H1 (cell line): ENCODE data around the gene ELP4. TPM values are rescaled to one million over a fixed set of nuclear protein-coding genes. Genes with fewer than 3 reads are reported as not detected.

Experiments used
- CTCF ChIA-PET: fragments of 300-600 bp; sonication (Branson Sonifier 250); formaldehyde crosslinking; loops from one replicate; lab custom pipeline; 2021; ENCODE audit not compliant: partially characterized antibody; lab: Charles Lee
- POLR2A ChIA-PET: fragments of 300-600 bp; sonication (Branson Sonifier 250); formaldehyde crosslinking; loops from one replicate; lab custom pipeline; 2021; ENCODE audit warnings: inconsistent platforms; ENCODE audit not compliant: partially characterized antibody; lab: Charles Lee
- DNase-seq, 2 experiments: peaks; one replicate each; pipeline versions ENCODE4 v3.0.0 to v3.0.0-alpha.2; 2010 to 2022; ENCODE audit warnings: low spot score in 2 of 2, low read depth in 1 of 2, mixed read lengths in 1 of 2
- FAIRE-seq: peaks from 2 replicates; lab custom pipeline; 2011; peaks lifted over from hg19 to GRCh38; lab: Jason Lieb, UNC
- H2AFZ ChIP-seq: 2 replicates; pipeline ENCODE4 v1.8.1; 2012; ENCODE audit warnings: low read length, inconsistent platforms
- H2AK5ac ChIP-seq: 2 replicates; pipeline ENCODE4 v1.6.1; 2013; ENCODE audit warnings: low read depth, low read length
- H2BK120ac ChIP-seq: replicated peaks from 2 replicates; pipeline ENCODE3; 2013; ENCODE audit warnings: low read depth, low read length, inconsistent platforms
- H2BK12ac ChIP-seq: 2 replicates; pipeline ENCODE4 v1.6.1; 2013; ENCODE audit warnings: low read depth, low read length
- H2BK15ac ChIP-seq: 2 replicates; pipeline ENCODE4 v1.6.1; 2013; ENCODE audit warnings: low read length
- H2BK20ac ChIP-seq: 2 replicates; pipeline ENCODE4 v1.6.1; 2013; ENCODE audit warnings: low read length
- H2BK5ac ChIP-seq: 2 replicates; pipeline ENCODE4 v1.6.1; 2013; ENCODE audit warnings: low read depth, low read length
- H3K14ac ChIP-seq: 2 replicates; pipeline ENCODE4 v1.6.1; 2013; ENCODE audit warnings: inconsistent platforms; ENCODE audit not compliant: insufficient read length
- H3K18ac ChIP-seq: 2 replicates; pipeline ENCODE4 v1.6.1; 2013; ENCODE audit warnings: low read length; ENCODE audit errors: extremely low read depth
- H3K23ac ChIP-seq: 2 replicates; pipeline ENCODE4 v1.6.1; 2013; ENCODE audit warnings: inconsistent platforms; ENCODE audit not compliant: insufficient read length
- H3K23me2 ChIP-seq: 2 replicates; pipeline ENCODE4 v1.6.1; 2013; ENCODE audit warnings: low read depth, low read length
- H3K27ac ChIP-seq: 2 replicates; pipeline ENCODE4 v1.6.1; 2011; ENCODE audit warnings: low read depth, low read length, inconsistent platforms
- H3K27me3 ChIP-seq, 4 experiments: replicated peaks in 1 of 4; 1 replicate in 1 of 4; 2 replicates in 3 of 4; pipeline versions ENCODE4 v1.6.1 to v1.8.1; 2011 to 2013; ENCODE audit warnings: low read length in 3 of 4, mild to moderate bottlenecking in 3 of 4, inconsistent platforms in 2 of 4, mixed read lengths in 2 of 4, moderate library complexity in 1 of 4; ENCODE audit not compliant: control insufficient read depth in 3 of 4, insufficient read depth in 3 of 4; ENCODE audit errors: extremely low read depth in 1 of 4
- H3K36me3 ChIP-seq, 4 experiments: 2 replicates each; pipeline versions ENCODE4 v1.6.1 to v1.8.1; 2011 to 2013; ENCODE audit warnings: mild to moderate bottlenecking in 4 of 4, low read length in 3 of 4, moderate library complexity in 2 of 4, control low read depth in 1 of 4, inconsistent platforms in 1 of 4; ENCODE audit not compliant: insufficient read depth in 4 of 4, control insufficient read depth in 2 of 4
- H3K4ac ChIP-seq: replicated peaks from 2 replicates; pipeline ENCODE3; 2013; ENCODE audit warnings: low read length, low read depth, mixed read lengths, inconsistent platforms; ENCODE audit not compliant: insufficient read length
- H3K4me1 ChIP-seq, 4 experiments: replicated peaks in 1 of 4; 1 replicate in 1 of 4; 2 replicates in 3 of 4; pipeline versions ENCODE4 v1.6.1 to v1.8.1; 2011 to 2013; ENCODE audit warnings: low read length in 3 of 4, inconsistent platforms in 2 of 4, mixed read lengths in 1 of 4; ENCODE audit not compliant: insufficient read depth in 4 of 4, control insufficient read depth in 3 of 4
- H3K4me2 ChIP-seq, 2 experiments: 2 replicates each; pipeline versions ENCODE4 v1.6.1 to v1.8.1; 2011 to 2013; ENCODE audit warnings: low read depth in 2 of 2, low read length in 2 of 2, control low read depth in 1 of 2, inconsistent platforms in 1 of 2, mild to moderate bottlenecking in 1 of 2; ENCODE audit not compliant: insufficient read depth in 1 of 2
- H3K4me3 ChIP-seq, 4 experiments: fragments of 200-600, 300-600 bp in 1 of 4; sonication (generic), shearing (Covaris generic), sonication (Bioruptor Twin) in 1 of 4; 2 replicates each; pipeline versions ENCODE4 v1.5.1 to v1.8.1; 2011 to 2016; ENCODE audit warnings: low read length in 4 of 4, low read depth in 3 of 4, control low read depth in 2 of 4, inconsistent platforms in 2 of 4, mild to moderate bottlenecking in 2 of 4, mixed read lengths in 1 of 4, moderate library complexity in 1 of 4; ENCODE audit not compliant: insufficient read depth in 2 of 4; ENCODE audit errors: extremely low read depth in 1 of 4
- H3K56ac ChIP-seq: replicated peaks from 2 replicates; pipeline ENCODE3; 2013; ENCODE audit warnings: low read depth, mild to moderate bottlenecking, mixed read lengths, low read length, inconsistent platforms; ENCODE audit not compliant: insufficient read length
- H3K79me1 ChIP-seq: 2 replicates; pipeline ENCODE4 v1.6.1; 2013; ENCODE audit warnings: low read depth, low read length, control low read depth
- H3K79me2 ChIP-seq, 2 experiments: 2 replicates each; pipeline versions ENCODE4 v1.6.1 to v1.8.1; 2012 to 2013; ENCODE audit warnings: low read length in 2 of 2, mild to moderate bottlenecking in 2 of 2, inconsistent platforms in 1 of 2; ENCODE audit not compliant: insufficient read depth in 2 of 2, control insufficient read depth in 1 of 2
- H3K9ac ChIP-seq, 4 experiments: replicated peaks in 1 of 4; 1 replicate in 1 of 4; 2 replicates in 3 of 4; pipeline versions ENCODE4 v1.6.1 to v1.8.1; 2011 to 2013; ENCODE audit warnings: low read depth in 3 of 4, low read length in 3 of 4, control low read depth in 2 of 4, mild to moderate bottlenecking in 2 of 4, moderate library complexity in 2 of 4, inconsistent platforms in 1 of 4; ENCODE audit errors: extremely low read depth in 1 of 4
- H3K9me3 ChIP-seq, 2 experiments: 2 replicates each; pipeline versions ENCODE4 v1.6.1 to v1.8.1; 2012 to 2013; ENCODE audit warnings: mild to moderate bottlenecking in 2 of 2, moderate library complexity in 2 of 2, control low read depth in 1 of 2, inconsistent platforms in 1 of 2, low read depth in 1 of 2, low read length in 1 of 2, mixed read lengths in 1 of 2; ENCODE audit not compliant: insufficient read depth in 2 of 2
- H4K20me1 ChIP-seq, 2 experiments: replicated peaks in 1 of 2; 2 replicates each; pipeline versions ENCODE3 to v1.8.1; 2011 to 2013; ENCODE audit warnings: inconsistent platforms in 2 of 2, low read length in 2 of 2, mild to moderate bottlenecking in 1 of 2; ENCODE audit not compliant: insufficient read depth in 2 of 2, control insufficient read depth in 1 of 2
- H4K5ac ChIP-seq: 2 replicates; pipeline ENCODE4 v1.6.1; 2013; ENCODE audit warnings: low read length, low read depth, mixed read lengths, inconsistent platforms; ENCODE audit not compliant: insufficient read length
- H4K8ac ChIP-seq: 2 replicates; pipeline ENCODE4 v1.8.0; 2013; ENCODE audit warnings: mild to moderate bottlenecking, moderate library complexity, low read length, inconsistent platforms; ENCODE audit not compliant: insufficient read depth; ENCODE audit errors: extremely low read depth
- H4K91ac ChIP-seq: replicated peaks from 2 replicates; pipeline ENCODE3; 2013; ENCODE audit warnings: low read length, mixed read lengths, inconsistent platforms; ENCODE audit not compliant: insufficient read length
- E2F6 ChIP-seq: IDR thresholded peaks from 2 replicates; pipeline ENCODE4 v1.6.1; 2012; ENCODE audit warnings: inconsistent platforms
- EZH2 ChIP-seq: fragments of 200-600 bp; sonication (generic); IDR thresholded peaks from 2 replicates; pipeline ENCODE4 v1.7.1; 2012; ENCODE audit warnings: low read depth, mild to moderate bottlenecking, moderate library complexity, low read length, inconsistent platforms; ENCODE audit not compliant: severe bottlenecking
- POLR2AphosphoS5 ChIP-seq: IDR thresholded peaks from 2 replicates; pipeline ENCODE4 v1.6.1; 2011; ENCODE audit warnings: low read depth, low read length
- SIN3A ChIP-seq, 2 experiments: IDR thresholded peaks in 1 of 2; conservative IDR thresholded peaks in 1 of 2; 2 replicates each; pipeline ENCODE4 v1.6.1; 2011 to 2012; ENCODE audit warnings: low read length in 2 of 2, improper control_type of control experiment in 1 of 2, low read depth in 1 of 2, mild to moderate bottlenecking in 1 of 2
- SUZ12 ChIP-seq: fragments of 200-600 bp; sonication (generic); IDR thresholded peaks from 2 replicates; pipeline ENCODE4 v1.6.1; 2012; ENCODE audit warnings: mild to moderate bottlenecking, inconsistent platforms, low read length, moderate library complexity, mixed read lengths
- WGBS, 2 experiments: shearing (Covaris generic) in 1 of 2; methylation state at CpG; one replicate each; pipeline versions ENCODE4 v1.1.6 to v1.1.7; 2013 to 2015; ENCODE audit warnings: low lambda C conversion rate in 2 of 2, mixed read lengths in 2 of 2, inconsistent platforms in 1 of 2, low coverage in 1 of 2, missing lambda C conversion rate in 1 of 2; ENCODE audit not compliant: insufficient replicate concordance in 2 of 2, insufficient coverage in 1 of 2, insufficient read length in 1 of 2; ENCODE audit errors: extremely low coverage in 1 of 2, missing lambda C conversion rate in 1 of 2; 5-methylcytosine and 5-hydroxymethylcytosine counted together
- polyA plus RNA-seq, 7 experiments: library from polyadenylated mRNA; depleted of rRNA in 3 of 7; stranded (reverse) in 5 of 7; unstranded in 2 of 7; fragments of >200 nt in 5 of 7; fragments of 200-250 nt in 2 of 7; gene quantifications; 1 replicate in 5 of 7; 2 replicates in 1 of 7; 4 replicates in 1 of 7; pipeline versions ENCODE4 v1.2.1 to v1.2.3, GENCODE V29; 2011 to 2013; ENCODE audit warnings: missing spikeins in 2 of 7, mixed read lengths in 2 of 7
- total RNA-seq: library from RNA; stranded (reverse); fragmentation: NEBNext Ultra II Directional; extraction: Animal tissue kit (Norgen Biotek cat#: 25700); gene quantifications from 2 replicates; pipeline ENCODE4 v1.2.1, GENCODE V29; 2021

The ELP4 gene
- total and polyA plus RNA-seq, 2 of the 8 experiments (the other 6 are each of a cell fraction or from before 2014, with no cell fraction given), result 14.0 to 18.6 TPM

GRCh38 chr11:31818874-31819331, 309.3 kb downstream of the ELP4 start:
- 1% methylated on average over 18 of the region's 26 CpGs; no CpG with 5 or more reads in 1 of the 2 experiments for WGBS, 2 experiments
- Histone ChIP-seq H2BK20ac (no peak overlapping the region), H3K14ac (no peak overlapping the region), H2AK5ac (no peak overlapping the region), H3K23ac (no peak overlapping the region), H4K20me1 (peaks cover 0 to 17% of the 10 kb centered on the region in 2 experiments), H3K4me3 (peak overlapping the region in 1 of 4 experiments; percentile 62; a peak in 3 of 8 replicates), H3K79me1 (no peaks in the 10 kb centered on the region), H2BK15ac (no peak overlapping the region), H3K4ac (no peak overlapping the region), H3K4me2 (peak overlapping the region; percentile 74 to 82), H3K36me3 (no peaks in the 10 kb centered on the region; a peak in 1 of 8 replicates), H3K4me1 (peaks cover 9 to 71% (median 48%) of the 10 kb centered on the region in 4 experiments), H4K91ac (no peak overlapping the region), H4K5ac (no peak overlapping the region), H3K23me2 (peaks cover 14% of the 10 kb centered on the region; the same call in 1 of the 2 replicates), H3K27ac (no peak overlapping the region), H3K9ac (no peak overlapping the region), H2AFZ (no peak overlapping the region), H3K79me2 (no peaks in the 10 kb centered on the region), H4K8ac (no peak overlapping the region), H2BK12ac (no peak overlapping the region), H3K9me3 (no peaks in the 10 kb centered on the region), H3K56ac (no peak overlapping the region), H2BK120ac (no peak overlapping the region), H2BK5ac (no peak overlapping the region), H3K27me3 (peaks cover 68 to 100% (median 96%) of the 10 kb centered on the region in 4 experiments), H3K18ac (no peak overlapping the region)
- peak in 1 of 2 experiments; percentile 74 for DNase-seq
- TF ChIP-seq E2F6, result peak; percentile 44; the same call in 1 of the 2 replicates
- TF ChIP-seq EZH2, result peak; percentile 81
- TF ChIP-seq SUZ12, result peak; percentile 53
- TF ChIP-seq POLR2AphosphoS5, result no peak
- TF ChIP-seq SIN3A (conservative IDR thresholded peaks at IDR 0.05 in 1 of 2, IDR thresholded peaks at IDR 0.05 in 1 of 2; ENCODE audit: low read depth in 1 of 2, low read length in 2 of 2), result no peak
- POLR2A ChIA-PET, result interaction anchor here (0.8 to 3.2 kb wide), 6 partner anchors 9 to 138 kb away, joined by 3 to 16 read pairs (median 6); partner anchors contain the start of gene PAX6
- no peak for FAIRE-seq
- CTCF ChIA-PET, result interaction anchor here (1.3 to 11.4 kb wide), 6 partner anchors 12 to 139 kb away, joined by 3 to 88 read pairs (median 34); no protein-coding TSS in a partner anchor
